Mesodermal cell (in vitro differentiated cells): ENCODE measurements around the gene CAMKMT.

Experiments
- H3K27ac ChIP-seq: 2 replicates; pipeline ENCODE4 v1.7.0; 2013; ENCODE audit warnings: mild to moderate bottlenecking, low read depth, low read length, moderate library complexity; ENCODE audit not compliant: severe bottlenecking
- H3K36me3 ChIP-seq: 2 replicates; pipeline ENCODE4 v1.7.1; 2013; ENCODE audit warnings: mild to moderate bottlenecking, low read length, moderate library complexity; ENCODE audit not compliant: control insufficient read depth, insufficient read depth
- H3K4me1 ChIP-seq: one replicate; pipeline ENCODE4 v1.7.1; 2013; ENCODE audit warnings: mild to moderate bottlenecking, low read length; ENCODE audit not compliant: insufficient read depth, control insufficient read depth, poor library complexity, severe bottlenecking
- H3K4me3 ChIP-seq: 2 replicates; pipeline ENCODE4 v1.7.0; 2013; ENCODE audit warnings: low read length, control low read depth, mild to moderate bottlenecking; ENCODE audit not compliant: insufficient read depth, poor library complexity, severe bottlenecking; ENCODE audit errors: extremely low read depth
- H3K9me3 ChIP-seq: 2 replicates; pipeline ENCODE4 v1.7.1; 2013; ENCODE audit warnings: mild to moderate bottlenecking, low read length, moderate library complexity; ENCODE audit not compliant: control insufficient read depth
- WGBS, 2 experiments: methylation state at CpG; one replicate each; pipeline ENCODE4 v1.1.5; 2013; ENCODE audit warnings: missing lambda C conversion rate in 2 of 2; ENCODE audit not compliant: insufficient coverage in 2 of 2; 5-methylcytosine and 5-hydroxymethylcytosine counted together

The CAMKMT gene

DNA sequence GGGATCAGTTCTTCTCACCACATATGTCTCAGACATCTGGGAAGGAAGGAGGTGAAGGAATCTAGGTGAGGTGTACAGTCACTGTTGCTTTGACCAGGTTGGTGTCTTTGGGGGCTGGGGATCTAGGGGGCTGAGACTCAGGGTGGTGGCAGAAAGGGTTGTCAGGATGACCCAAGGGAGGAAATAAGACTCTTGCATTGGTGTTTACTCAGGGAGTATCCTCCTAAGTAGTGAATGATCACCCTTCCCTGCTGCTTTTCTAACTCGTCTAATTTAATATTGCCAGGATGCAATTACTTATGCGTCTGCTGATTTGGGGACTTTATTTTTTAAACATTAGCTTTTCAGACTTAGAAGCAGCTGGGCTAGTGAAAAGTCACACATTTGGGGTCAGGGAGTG is 451.9 kb downstream of the CAMKMT start:
- WGBS, 2 experiments = 81% methylated on average over 2 of the region's 2 CpGs; no CpG with 5 or more reads in 1 of the 2 experiments
- Histone ChIP-seq H3K4me3 (no peak overlapping the region), H3K9me3 (no peaks in the 10 kb centered on the region), H3K4me1 (no peaks in the 10 kb centered on the region), H3K27ac (no peak overlapping the region), H3K36me3 (no peaks in the 10 kb centered on the region)

DNA sequence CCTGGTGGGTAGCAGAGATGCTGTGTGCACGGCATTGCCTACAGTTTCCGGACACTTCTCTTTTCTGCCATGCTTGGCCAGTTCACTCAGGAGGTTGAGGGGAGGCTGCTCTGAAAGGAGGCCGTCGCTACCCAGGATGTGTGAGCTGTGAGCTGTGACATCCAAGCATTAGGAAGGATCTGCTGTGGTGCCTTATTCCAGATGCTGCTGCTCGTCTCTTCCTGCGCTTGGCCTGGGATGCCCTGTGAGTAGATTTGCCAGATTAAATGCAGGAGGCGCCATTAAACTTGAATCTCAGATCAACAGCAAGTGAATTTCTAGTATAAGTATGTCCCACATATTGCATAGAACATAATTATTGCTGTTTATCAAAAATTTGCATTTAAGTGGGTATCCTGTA is 455.5 kb downstream of the CAMKMT start:
- Histone ChIP-seq H3K36me3 (no peaks in the 10 kb centered on the region), H3K4me3 (no peak overlapping the region), H3K4me1 (no peaks in the 10 kb centered on the region), H3K27ac (no peak overlapping the region), H3K9me3 (no peaks in the 10 kb centered on the region)
- 90 to 92% methylated on average over 2 to 3 of the region's 7 CpGs for WGBS, 2 experiments

DNA sequence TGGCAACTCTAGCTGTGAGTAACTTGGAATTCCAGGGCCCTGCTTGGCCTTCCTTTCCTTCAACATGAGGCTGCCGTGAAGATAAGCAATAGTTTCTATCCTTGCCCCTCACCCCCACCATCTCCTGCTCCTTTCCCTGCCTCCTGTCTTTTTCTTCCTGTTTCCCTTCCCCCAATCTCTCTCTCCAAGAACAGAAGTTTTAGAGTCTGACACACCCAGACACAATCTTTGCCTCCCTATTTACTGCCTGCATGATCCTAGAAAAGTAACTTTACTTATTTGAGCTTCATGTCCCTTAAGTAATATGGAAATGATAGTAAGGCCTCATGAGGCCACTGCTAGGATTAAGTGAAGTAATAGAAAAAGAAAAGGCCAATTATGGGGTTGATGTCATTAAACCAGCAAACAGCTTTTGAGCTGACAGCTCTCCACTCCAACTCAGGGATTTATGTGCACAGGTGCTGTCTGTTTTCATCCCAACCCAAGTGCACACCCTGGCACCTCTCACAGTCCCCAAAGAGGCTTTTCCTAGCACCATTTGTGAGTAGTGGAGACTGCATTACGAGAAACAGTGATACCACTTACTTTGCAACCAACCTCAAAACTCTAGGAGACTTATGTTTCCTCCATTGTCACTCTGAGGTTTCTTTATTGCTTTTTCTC is 456.1 kb downstream of the CAMKMT start:
- WGBS, 2 experiments = 89 to 91% methylated on average over 1 to 2 of the region's 2 CpGs
- no peaks in the 10 kb centered on the region for H3K9me3 ChIP-seq
- H3K27ac ChIP-seq = no peak overlapping the region
- no peak overlapping the region for H3K4me3 ChIP-seq
- no peaks in the 10 kb centered on the region for H3K4me1 ChIP-seq
- no peaks in the 10 kb centered on the region for H3K36me3 ChIP-seq

DNA sequence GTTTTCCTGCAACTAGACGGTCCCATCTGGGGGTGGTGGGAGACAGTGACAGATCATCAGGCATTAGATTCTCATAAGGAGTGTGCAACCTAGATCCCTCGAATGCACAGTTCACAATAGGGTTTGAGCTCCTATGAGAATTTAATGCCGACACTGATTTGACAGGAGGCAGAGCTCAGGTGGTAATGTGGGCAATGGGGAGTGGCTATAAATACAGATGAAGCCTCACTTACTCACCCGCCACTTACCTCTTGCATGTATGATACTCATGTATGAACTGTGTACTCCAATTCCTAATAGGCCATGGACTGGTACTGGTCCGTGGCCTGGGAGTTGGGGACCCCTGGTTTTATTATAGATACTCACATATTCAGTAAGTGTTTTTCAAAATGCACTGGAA is 457.3 kb downstream of the CAMKMT start:
- H3K36me3 ChIP-seq = no peaks in the 10 kb centered on the region
- H3K27ac ChIP-seq = no peak overlapping the region
- no peaks in the 10 kb centered on the region for H3K9me3 ChIP-seq
- no peaks in the 10 kb centered on the region for H3K4me1 ChIP-seq
- 77 to 90% methylated on average over 2 to 3 of the region's 5 CpGs for WGBS, 2 experiments
- no peak overlapping the region for H3K4me3 ChIP-seq

DNA sequence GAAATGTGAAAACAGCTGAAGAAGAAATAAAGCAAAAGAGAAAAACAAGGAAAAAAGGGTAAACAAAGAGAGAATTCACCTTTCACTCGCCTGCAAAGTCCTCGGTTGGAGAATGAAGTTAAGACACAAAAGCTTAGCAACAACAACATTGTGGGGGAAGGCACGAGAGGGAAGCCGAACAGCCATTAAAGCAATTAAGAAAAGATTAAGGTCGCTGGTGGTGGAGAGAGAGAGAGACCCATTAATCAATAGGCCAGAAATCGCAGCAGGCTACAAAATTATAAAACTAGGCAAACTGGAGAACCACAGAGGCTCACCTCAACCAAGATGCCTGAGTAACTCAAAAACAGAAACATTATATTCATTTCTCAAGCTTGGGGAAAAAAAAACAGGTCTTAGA is 459.8 kb downstream of the CAMKMT start:
- 76 to 83% methylated on average over 2 to 4 of the region's 6 CpGs for WGBS, 2 experiments
- Histone ChIP-seq H3K36me3 (no peaks in the 10 kb centered on the region), H3K9me3 (no peaks in the 10 kb centered on the region), H3K4me3 (no peak overlapping the region), H3K4me1 (no peaks in the 10 kb centered on the region), H3K27ac (no peak overlapping the region)

DNA sequence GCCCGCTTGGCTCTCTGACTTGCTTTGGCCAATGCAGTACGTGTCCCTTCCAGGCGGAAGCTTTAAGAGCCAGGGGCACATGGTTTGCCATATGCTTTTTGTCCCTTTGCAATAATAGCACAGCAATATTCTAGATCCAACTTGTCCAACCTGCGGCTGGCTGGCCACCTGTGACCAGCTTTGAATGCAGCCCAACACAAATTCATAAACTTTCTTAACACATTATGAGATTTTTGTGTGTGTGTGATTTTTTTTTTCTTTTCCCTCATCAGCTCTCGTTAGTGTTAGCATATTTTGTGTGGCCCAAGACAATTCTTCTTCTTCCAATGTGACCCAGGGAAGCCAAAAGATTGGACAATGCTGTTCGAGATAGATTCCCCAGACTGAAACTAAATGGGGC is 460.4 kb downstream of the CAMKMT start:
- 95 to 98% methylated on average over 4 of the region's 6 CpGs for WGBS, 2 experiments
- H3K36me3 ChIP-seq = no peaks in the 10 kb centered on the region
- no peak overlapping the region for H3K27ac ChIP-seq
- no peak overlapping the region for H3K4me3 ChIP-seq
- no peaks in the 10 kb centered on the region for H3K4me1 ChIP-seq
- no peaks in the 10 kb centered on the region for H3K9me3 ChIP-seq
